ENCODE data around the gene INPPL1.

Gene INPPL1

GRCh38 chr11:72227316-72228228 lies 3.0 kb downstream of the INPPL1 start:
- no peak overlapping the region for H3K4me3 Mint-ChIP-seq
- peaks cover 17% of the 10 kb centered on the region for H3K4me1 Mint-ChIP-seq
- no peaks in the 10 kb centered on the region for H3K27me3 Mint-ChIP-seq
- no peaks in the 10 kb centered on the region for H3K36me3 Mint-ChIP-seq
- H3K9me3 Mint-ChIP-seq = no peaks in the 10 kb centered on the region
- H3K27ac Mint-ChIP-seq = no peak overlapping the region

- H3K9me3 Mint-ChIP-seq = no peaks in the 10 kb centered on the region
- H3K4me3 Mint-ChIP-seq = no peak overlapping the region
- H3K27ac Mint-ChIP-seq = peak overlapping the region; percentile 17
- H3K36me3 Mint-ChIP-seq = no peaks in the 10 kb centered on the region
- peaks cover 12% of the 10 kb centered on the region for H3K4me1 Mint-ChIP-seq
- H3K27me3 Mint-ChIP-seq = no peaks in the 10 kb centered on the region
Observed at GRCh38 chr11:72228229-72228843, 3.8 kb downstream of the INPPL1 start.

- Mint-ChIP-seq H3K4me3 (no peak overlapping the region), H3K27ac (no peak overlapping the region), H3K36me3 (no peaks in the 10 kb centered on the region)
Observed at GRCh38 chr11:72228844-72229231, 4.3 kb downstream of the INPPL1 start.

GRCh38 chr11:72229336-72229924 lies 4.9 kb downstream of the INPPL1 start:
- Mint-ChIP-seq H3K9me3 (no peaks in the 10 kb centered on the region), H3K27me3 (no peaks in the 10 kb centered on the region), H3K27ac (no peak overlapping the region), H3K4me1 (peaks cover 12% of the 10 kb centered on the region), H3K4me3 (no peak overlapping the region), H3K36me3 (no peaks in the 10 kb centered on the region)

More at GRCh38 chr11:72228844-72229231, 4.3 kb downstream of the INPPL1 start:
- no peaks in the 10 kb centered on the region for H3K9me3 Mint-ChIP-seq
- H3K27me3 Mint-ChIP-seq = no peaks in the 10 kb centered on the region
- H3K4me1 Mint-ChIP-seq = peaks cover 12% of the 10 kb centered on the region

- H3K9me3 Mint-ChIP-seq = no peaks in the 10 kb centered on the region
- H3K27ac Mint-ChIP-seq = no peak overlapping the region
- peaks cover 11% of the 10 kb centered on the region for H3K4me1 Mint-ChIP-seq
- no peak overlapping the region for H3K4me3 Mint-ChIP-seq
- H3K27me3 Mint-ChIP-seq = no peaks in the 10 kb centered on the region
- H3K36me3 Mint-ChIP-seq = no peaks in the 10 kb centered on the region
Observed at GRCh38 chr11:72229925-72230763, 5.6 kb downstream of the INPPL1 start.

GRCh38 chr11:72230764-72231365 lies 6.3 kb downstream of the INPPL1 start:
- Mint-ChIP-seq H3K9me3 (no peaks in the 10 kb centered on the region), H3K4me3 (no peak overlapping the region), H3K36me3 (no peaks in the 10 kb centered on the region), H3K27ac (no peak overlapping the region), H3K27me3 (no peaks in the 10 kb centered on the region), H3K4me1 (peaks cover 4% of the 10 kb centered on the region)

- H3K27me3 Mint-ChIP-seq = no peaks in the 10 kb centered on the region
Observed at GRCh38 chr11:72231396-72232259, 7.1 kb downstream of the INPPL1 start.

GRCh38 chr11:72232260-72233055 lies 7.9 kb downstream of the INPPL1 start:
- H3K4me1 Mint-ChIP-seq = no peaks in the 10 kb centered on the region
- no peaks in the 10 kb centered on the region for H3K27me3 Mint-ChIP-seq
- H3K9me3 Mint-ChIP-seq = no peaks in the 10 kb centered on the region
- no peak overlapping the region for H3K27ac Mint-ChIP-seq
- H3K4me3 Mint-ChIP-seq = no peak overlapping the region
- H3K36me3 Mint-ChIP-seq = no peaks in the 10 kb centered on the region

More at GRCh38 chr11:72231396-72232259, 7.1 kb downstream of the INPPL1 start:
- H3K4me3 Mint-ChIP-seq = no peak overlapping the region
- H3K36me3 Mint-ChIP-seq = no peaks in the 10 kb centered on the region
- no peaks in the 10 kb centered on the region for H3K9me3 Mint-ChIP-seq
- H3K27ac Mint-ChIP-seq = no peak overlapping the region
- no peaks in the 10 kb centered on the region for H3K4me1 Mint-ChIP-seq

- no peaks in the 10 kb centered on the region for H3K27me3 Mint-ChIP-seq
Observed at GRCh38 chr11:72233056-72233772, 8.6 kb downstream of the INPPL1 start.

GRCh38 chr11:72233773-72234513 lies 9.4 kb downstream of the INPPL1 start:
- peak overlapping the region; percentile 75 for H3K27ac Mint-ChIP-seq
- H3K9me3 Mint-ChIP-seq = no peaks in the 10 kb centered on the region
- no peak overlapping the region for H3K4me3 Mint-ChIP-seq
- no peaks in the 10 kb centered on the region for H3K36me3 Mint-ChIP-seq
- H3K27me3 Mint-ChIP-seq = no peaks in the 10 kb centered on the region
- H3K4me1 Mint-ChIP-seq = no peaks in the 10 kb centered on the region

More at GRCh38 chr11:72233056-72233772, 8.6 kb downstream of the INPPL1 start:
- Mint-ChIP-seq H3K9me3 (no peaks in the 10 kb centered on the region), H3K27ac (no peak overlapping the region), H3K4me3 (no peak overlapping the region), H3K4me1 (no peaks in the 10 kb centered on the region), H3K36me3 (no peaks in the 10 kb centered on the region)

GRCh38 chr11:72234514-72234830 lies 9.9 kb downstream of the INPPL1 start:
- Mint-ChIP-seq H3K27ac (no peak overlapping the region), H3K36me3 (no peaks in the 10 kb centered on the region), H3K4me3 (no peak overlapping the region), H3K27me3 (peaks cover 2% of the 10 kb centered on the region), H3K4me1 (peaks cover 3% of the 10 kb centered on the region), H3K9me3 (no peaks in the 10 kb centered on the region)

GRCh38 chr11:72234920-72235319 lies 10.4 kb downstream of the INPPL1 start:
- Mint-ChIP-seq H3K27me3 (peaks cover 2% of the 10 kb centered on the region), H3K36me3 (no peaks in the 10 kb centered on the region), H3K9me3 (no peaks in the 10 kb centered on the region), H3K4me3 (no peak overlapping the region), H3K4me1 (peaks cover 4% of the 10 kb centered on the region), H3K27ac (no peak overlapping the region)
